PC-9 (cell line): ENCODE data around the gene GKN1. TPM values are rescaled to one million over a fixed set of nuclear protein-coding genes. Genes with fewer than 3 reads are reported as not detected.
A peak's percentile ranks its signal among the peaks of the same experiment; 100 is the strongest.

Experiments
- BruUV-seq: library from RNA; stranded (reverse); fragments of 400-500 nt; replicated peaks from 2 replicates; lab custom pipeline; 2021; lab: Mats Ljungman, UMichigan
- CTCF ChIA-PET: fragments of 300-600 bp; sonication (Branson Sonifier 250); formaldehyde crosslinking; loops from one replicate; lab custom pipeline; 2022; ENCODE audit warnings: antibody characterized with exemption; lab: Charles Lee
- POLR2A ChIA-PET: fragments of 300-600 bp; sonication (Branson Sonifier 250); formaldehyde crosslinking; loops from one replicate; lab custom pipeline; 2022; ENCODE audit warnings: antibody characterized with exemption; ENCODE audit not compliant: unreplicated experiment; lab: Charles Lee
- DNase-seq, 2 experiments: peaks; one replicate each; pipeline versions ENCODE4 v3.0.0 to v3.0.0-alpha.2; 2015 to 2022; ENCODE audit warnings: mixed read lengths in 1 of 2
- H2AFZ ChIP-seq: fragments of 200-600 bp; sonication (generic); 2 replicates; pipeline ENCODE4 v1.8.1; 2017; ENCODE audit warnings: antibody characterized with exemption
- H3F3A ChIP-seq: fragments of 200-600 bp; sonication (generic); 2 replicates; pipeline ENCODE4 v1.8.1; 2017; ENCODE audit warnings: antibody characterized with exemption, mild to moderate bottlenecking, low read depth; ENCODE audit not compliant: insufficient read depth
- H3K27ac ChIP-seq: fragments of 200-600 bp; sonication (generic); 2 replicates; pipeline ENCODE4 v1.6.1; 2016; ENCODE audit warnings: mixed run types
- H3K27me3 ChIP-seq: fragments of 200-600 bp; sonication (generic); 2 replicates; pipeline ENCODE4 v1.6.1; 2016; ENCODE audit warnings: low read depth, mixed run types; ENCODE audit not compliant: insufficient read depth
- H3K36me3 ChIP-seq: fragments of 200-600 bp; sonication (generic); 2 replicates; pipeline ENCODE4 v1.6.1; 2016; ENCODE audit warnings: low read depth, mixed run types
- H3K4me1 ChIP-seq: fragments of 200-600 bp; sonication (generic); replicated peaks from 2 replicates; pipeline ENCODE4 v1.6.1; 2016; ENCODE audit warnings: mixed run types; ENCODE audit not compliant: insufficient read depth
- H3K4me2 ChIP-seq: fragments of 200-600 bp; sonication (generic); 2 replicates; pipeline ENCODE4 v1.6.1; 2017; ENCODE audit warnings: mixed run types
- H3K4me3 ChIP-seq: fragments of 200-600 bp; sonication (generic); 2 replicates; pipeline ENCODE4 v1.6.1; 2016; ENCODE audit warnings: mixed run types
- H3K79me2 ChIP-seq: fragments of 200-600 bp; sonication (generic); 2 replicates; pipeline ENCODE4 v1.6.1; 2017; ENCODE audit warnings: low read depth, mixed run types
- H3K9me2 ChIP-seq: fragments of 200-600 bp; sonication (generic); 2 replicates; pipeline ENCODE4 v1.8.1; 2017; ENCODE audit warnings: mild to moderate bottlenecking; ENCODE audit not compliant: insufficient read depth
- H3K9me3 ChIP-seq: fragments of 200-600 bp; sonication (generic); 2 replicates; pipeline ENCODE4 v1.8.1; 2016; ENCODE audit warnings: low read depth; ENCODE audit not compliant: insufficient read depth
- H4K20me1 ChIP-seq: fragments of 200-600 bp; sonication (generic); 2 replicates; pipeline ENCODE4 v1.8.1; 2017; ENCODE audit not compliant: insufficient read depth
- EZH2 ChIP-seq: fragments of 200-600 bp; sonication (generic); IDR thresholded peaks from 2 replicates; pipeline ENCODE4 v1.8.0; 2017; ENCODE audit warnings: antibody characterized with exemption, low read depth
- intact Hi-C: fragments of 100-400 bp; cut with micrococcal nuclease; formaldehyde crosslinking; loops from one replicate; pipeline ENCODE4 v1.10.0; 2022; ENCODE audit not compliant: unreplicated experiment
- total RNA-seq: library from RNA; stranded (reverse); gene quantifications from 2 replicates; pipeline ENCODE4 v1.2.3, GENCODE V29; 2021
- TF ChIP-seq, protein P1 (sequence below): fragments of 200-600 bp; sonication (generic); conservative IDR thresholded peaks from 2 replicates; pipeline ENCODE4 v1.6.1; 2017; ENCODE audit warnings: mixed run types, antibody characterized with exemption, mild to moderate bottlenecking, moderate library complexity

The GKN1 gene
- total RNA-seq, 1 experiment from 2014 or later = not detected

DNA sequence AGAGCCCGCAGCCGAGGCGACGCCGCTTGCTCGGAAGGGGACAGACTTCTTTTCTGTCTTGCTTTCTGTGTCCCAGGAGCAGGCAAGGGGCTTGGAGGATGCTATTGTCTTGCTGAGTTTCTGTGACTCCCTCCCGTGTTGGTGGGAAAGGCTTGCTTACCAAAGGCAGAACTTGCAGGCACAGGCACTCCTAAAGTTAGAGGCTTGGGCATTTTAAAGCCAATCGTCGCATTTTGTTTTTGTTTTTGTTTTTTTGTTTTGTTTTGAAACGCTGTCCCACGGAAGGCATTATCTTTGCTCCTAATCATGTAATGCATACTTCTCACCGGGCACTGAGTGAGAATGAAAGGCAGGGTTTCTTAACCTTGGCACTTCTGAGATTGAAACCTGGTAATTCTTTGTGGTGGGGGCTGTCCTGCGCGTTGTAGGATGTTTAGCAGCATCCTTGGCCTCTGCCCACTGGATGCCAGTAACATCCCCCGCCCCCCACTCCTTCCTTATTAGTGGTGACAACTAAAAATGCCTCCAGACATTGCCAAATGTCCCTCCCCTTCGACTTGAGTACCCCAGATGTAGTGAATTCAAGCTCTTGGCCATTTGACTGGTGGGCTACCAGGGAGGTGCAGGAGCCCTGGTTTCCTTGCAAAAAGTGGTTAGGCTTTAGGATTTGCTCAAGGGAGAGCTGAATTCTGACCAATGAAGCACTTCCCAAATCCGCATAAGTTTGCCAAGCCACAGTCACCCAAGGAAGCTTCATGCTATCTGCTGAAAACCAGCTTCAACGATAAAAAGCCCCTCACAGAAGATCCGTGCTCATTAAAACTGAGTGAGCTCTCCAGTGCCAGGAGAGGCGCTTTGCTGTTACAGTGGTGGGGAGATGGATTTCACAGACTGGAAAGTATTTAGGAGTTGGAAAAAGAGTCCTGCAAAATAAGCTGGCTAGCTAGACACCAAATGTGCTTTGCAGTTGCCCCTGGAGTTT is 39.7 kb downstream of the GKN1 start:
- TF ChIP-seq EZH2 = no peak
- TF ChIP-seq, protein P1, sequence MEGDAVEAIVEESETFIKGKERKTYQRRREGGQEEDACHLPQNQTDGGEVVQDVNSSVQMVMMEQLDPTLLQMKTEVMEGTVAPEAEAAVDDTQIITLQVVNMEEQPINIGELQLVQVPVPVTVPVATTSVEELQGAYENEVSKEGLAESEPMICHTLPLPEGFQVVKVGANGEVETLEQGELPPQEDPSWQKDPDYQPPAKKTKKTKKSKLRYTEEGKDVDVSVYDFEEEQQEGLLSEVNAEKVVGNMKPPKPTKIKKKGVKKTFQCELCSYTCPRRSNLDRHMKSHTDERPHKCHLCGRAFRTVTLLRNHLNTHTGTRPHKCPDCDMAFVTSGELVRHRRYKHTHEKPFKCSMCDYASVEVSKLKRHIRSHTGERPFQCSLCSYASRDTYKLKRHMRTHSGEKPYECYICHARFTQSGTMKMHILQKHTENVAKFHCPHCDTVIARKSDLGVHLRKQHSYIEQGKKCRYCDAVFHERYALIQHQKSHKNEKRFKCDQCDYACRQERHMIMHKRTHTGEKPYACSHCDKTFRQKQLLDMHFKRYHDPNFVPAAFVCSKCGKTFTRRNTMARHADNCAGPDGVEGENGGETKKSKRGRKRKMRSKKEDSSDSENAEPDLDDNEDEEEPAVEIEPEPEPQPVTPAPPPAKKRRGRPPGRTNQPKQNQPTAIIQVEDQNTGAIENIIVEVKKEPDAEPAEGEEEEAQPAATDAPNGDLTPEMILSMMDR = no peak
- ChIA-PET CTCF (interaction anchor here (0.6 to 1.2 kb wide), 4 partner anchors 168 to 290 kb away, joined by 4 to 5 read pairs (median 5); no protein-coding TSS in a partner anchor), POLR2A (interaction anchor here (0.5 to 0.6 kb wide), 3 partner anchors 47 to 149 kb away, joined by 4 to 8 read pairs (median 5); no protein-coding TSS in a partner anchor)
- peaks cover 15% of the 10 kb centered on the region for H3K4me1 ChIP-seq
- TSS peak; percentile 54 for BruUV-seq
- intact Hi-C loops = loop anchor here (1.0 to 10.0 kb wide), 5 partner anchors 42 to 549 kb away; partner anchors contain the start of genes APLF, FBXO48 and GKN1
- DNase-seq = no peak
- H3K27me3 ChIP-seq = no peaks in the 10 kb centered on the region
- no peak overlapping the region for H3K27ac ChIP-seq
- peak overlapping the region; percentile 98 for H3K4me3 ChIP-seq
- H4K20me1 ChIP-seq = peaks cover 3% of the 10 kb centered on the region; the same call in 1 of the 2 replicates
- H3F3A ChIP-seq = no peaks in the 10 kb centered on the region
- peaks cover 14% of the 10 kb centered on the region for H3K79me2 ChIP-seq
- no peaks in the 10 kb centered on the region for H3K36me3 ChIP-seq
- no peaks in the 10 kb centered on the region for H3K9me2 ChIP-seq
- peak overlapping the region; percentile 97 for H3K4me2 ChIP-seq
- H3K9me3 ChIP-seq = no peaks in the 10 kb centered on the region
- H2AFZ ChIP-seq = peak overlapping the region; percentile 98

DNA sequence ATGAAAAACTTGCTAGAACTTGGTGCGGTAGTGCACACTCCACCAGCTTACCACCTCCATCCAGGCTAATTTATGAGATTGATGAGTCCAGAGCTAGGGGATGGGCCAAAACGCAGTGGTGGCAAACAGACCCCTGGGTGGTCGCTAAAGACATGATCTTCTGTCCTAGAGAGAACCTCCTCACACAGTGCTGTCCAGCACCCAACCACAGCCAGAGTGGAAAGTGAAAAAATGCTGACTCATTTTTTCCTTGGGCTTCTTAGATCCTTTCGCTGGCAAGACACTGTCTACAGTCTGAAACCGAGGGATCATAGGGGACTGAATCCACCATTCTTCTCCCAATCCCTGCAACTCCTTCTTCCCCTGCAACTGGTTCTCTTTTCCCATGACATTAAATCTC is 42.6 kb downstream of the GKN1 start:
- no peak for TF ChIP-seq EZH2
- TF ChIP-seq, protein P1 = no peak
- Histone ChIP-seq H3K4me1 (peaks cover 15% of the 10 kb centered on the region), H2AFZ (no peak overlapping the region), H3K27ac (no peak overlapping the region), H3K79me2 (peaks cover 23% of the 10 kb centered on the region), H3K36me3 (no peaks in the 10 kb centered on the region), H3K4me3 (no peak overlapping the region), H3K9me3 (no peaks in the 10 kb centered on the region), H4K20me1 (peaks cover 3% of the 10 kb centered on the region; the same call in 1 of the 2 replicates), H3K4me2 (no peak overlapping the region), H3F3A (no peaks in the 10 kb centered on the region), H3K27me3 (no peaks in the 10 kb centered on the region), H3K9me2 (no peaks in the 10 kb centered on the region)
- ChIA-PET POLR2A (no interaction called here), CTCF (no interaction called here)
- DNase-seq = no peak
- intact Hi-C loops = loop anchor here (10.0 kb wide), 1 partner anchor 552 kb away; the partner anchor contains the start of genes APLF and FBXO48
- BruUV-seq = no TSS peak

DNA sequence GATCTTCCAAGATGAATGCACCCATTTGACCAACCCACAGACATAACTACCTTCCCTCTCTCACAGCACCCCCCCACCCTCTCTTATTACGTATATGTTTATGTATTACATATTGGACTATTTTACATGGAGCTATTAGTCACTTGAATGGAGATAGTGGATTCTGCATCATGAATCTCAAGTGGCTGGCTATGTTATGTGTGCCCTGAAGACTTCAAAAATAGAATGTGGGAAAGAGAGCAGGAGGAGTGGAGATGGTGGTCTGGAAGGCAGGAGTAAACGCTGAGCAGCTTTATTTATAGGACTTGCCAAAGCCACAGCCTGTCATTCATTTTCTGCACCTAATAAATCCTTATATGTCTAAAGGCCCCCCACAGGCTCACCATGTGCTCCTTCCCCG is 43.4 kb downstream of the GKN1 start:
- peaks cover 21% of the 10 kb centered on the region for H3K4me1 ChIP-seq
- TF ChIP-seq, protein P1 = no peak
- no peak for TF ChIP-seq EZH2
- ChIA-PET CTCF (interaction anchor here (0.6 kb wide), 1 partner anchor 35 kb away, joined by 4 read pairs; no protein-coding TSS in a partner anchor), POLR2A (no interaction called here)
- no peaks in the 10 kb centered on the region for H3F3A ChIP-seq
- peaks cover 23% of the 10 kb centered on the region for H3K79me2 ChIP-seq
- H2AFZ ChIP-seq = no peak overlapping the region
- H3K4me2 ChIP-seq = no peak overlapping the region
- H3K27ac ChIP-seq = no peak overlapping the region
- H3K36me3 ChIP-seq = no peaks in the 10 kb centered on the region
- no TSS peak for BruUV-seq
- H3K27me3 ChIP-seq = no peaks in the 10 kb centered on the region
- no peaks in the 10 kb centered on the region for H3K9me3 ChIP-seq
- intact Hi-C loops = loop anchor here (10.0 kb wide), 1 partner anchor 553 kb away; the partner anchor contains the start of genes APLF and FBXO48
- no peaks in the 10 kb centered on the region for H3K9me2 ChIP-seq
- H4K20me1 ChIP-seq = peaks cover 3% of the 10 kb centered on the region; the same call in 1 of the 2 replicates
- H3K4me3 ChIP-seq = no peak overlapping the region
- DNase-seq = no peak
